ENCODE results near the gene PPP1R12A.
"Not testable (repeated sequence)": the region's sequence is repeated elsewhere in the genome, so short reads cannot be mapped to it uniquely, and the experiment has no call there.

PPP1R12A gene

GRCh38 chr12:79935021-79935623 lies at the start of gene PPP1R12A:
PPP1R12A (minus strand) TSS chr12:79935097; CDS start chr12:79934931, 166 bp downstream.
- DNase-seq (ENCODE audit: low read depth): peak; percentile 85

- DNase-seq (ENCODE audit: low read depth): no peak
Observed at GRCh38 chr12:79983986-79984620, 49.2 kb upstream of the PPP1R12A start.

GRCh38 chr12:79983492-79983891 lies 48.6 kb upstream of the PPP1R12A start:
- DNase-seq (ENCODE audit: low read depth): no peak

GRCh38 chr12:79982086-79983062 lies 47.5 kb upstream of the PPP1R12A start:
- no peak for DNase-seq (ENCODE audit: low read depth)

GRCh38 chr12:79978692-79979091 lies 43.8 kb upstream of the PPP1R12A start:
- DNase-seq (ENCODE audit: low read depth): no peak

- DNase-seq (ENCODE audit: low read depth): not testable (repeated sequence)
Observed at GRCh38 chr12:79977856-79978460, 43.1 kb upstream of the PPP1R12A start.

- no peak for DNase-seq (ENCODE audit: low read depth)
Observed at GRCh38 chr12:79975143-79975542, 40.2 kb upstream of the PPP1R12A start.

GRCh38 chr12:79973801-79974200 lies 38.9 kb upstream of the PPP1R12A start:
- no peak for DNase-seq (ENCODE audit: low read depth)

- DNase-seq (ENCODE audit: low read depth): no peak
Observed at GRCh38 chr12:79964100-79964627, 29.3 kb upstream of the PPP1R12A start.

GRCh38 chr12:79961411-79961810 lies 26.5 kb upstream of the PPP1R12A start:
- DNase-seq (ENCODE audit: low read depth): no peak

GRCh38 chr12:79959484-79959883 lies 24.6 kb upstream of the PPP1R12A start:
- DNase-seq (ENCODE audit: low read depth): no peak

GRCh38 chr12:79956896-79957295 lies 22.0 kb upstream of the PPP1R12A start:
- DNase-seq (ENCODE audit: low read depth): no peak

- no peak for DNase-seq (ENCODE audit: low read depth)
Observed at GRCh38 chr12:79955561-79955960, 20.7 kb upstream of the PPP1R12A start.

- no peak for DNase-seq (ENCODE audit: low read depth)
Observed at GRCh38 chr12:79954037-79954610, 19.2 kb upstream of the PPP1R12A start.

GRCh38 chr12:79949098-79949497 lies 14.2 kb upstream of the PPP1R12A start:
- DNase-seq (ENCODE audit: low read depth): no peak

- DNase-seq (ENCODE audit: low read depth): no peak
Observed at GRCh38 chr12:79945433-79945832, 10.5 kb upstream of the PPP1R12A start.

GRCh38 chr12:79944565-79944964 lies 9.7 kb upstream of the PPP1R12A start:
- DNase-seq (ENCODE audit: low read depth): no peak

GRCh38 chr12:79942846-79943245 lies 7.9 kb upstream of the PPP1R12A start:
- not testable (repeated sequence) for DNase-seq (ENCODE audit: low read depth)

GRCh38 chr12:79939728-79940310 lies 4.9 kb upstream of the PPP1R12A start:
- DNase-seq (ENCODE audit: low read depth): no peak

- DNase-seq (ENCODE audit: low read depth): no peak
Observed at GRCh38 chr12:79938843-79939242, 3.9 kb upstream of the PPP1R12A start.

- DNase-seq (ENCODE audit: low read depth): no peak
Observed at GRCh38 chr12:79936670-79937069, 1.8 kb upstream of the PPP1R12A start.

All from stimulated activated CD8-positive, alpha-beta memory T cell treated with anti-CD3 and anti-CD28 coated beads, Interleukin-15, amount 100 ng/mL, for 1 hour (primary cell).